Activated gamma-delta T cell (primary cell): ENCODE measurements around the gene REELD1.

ENCODE experiments used
- DNase-seq: peaks from one replicate; lab custom pipeline; 2025; lab: John Stamatoyannopoulos, UW

The REELD1 gene

DNA sequence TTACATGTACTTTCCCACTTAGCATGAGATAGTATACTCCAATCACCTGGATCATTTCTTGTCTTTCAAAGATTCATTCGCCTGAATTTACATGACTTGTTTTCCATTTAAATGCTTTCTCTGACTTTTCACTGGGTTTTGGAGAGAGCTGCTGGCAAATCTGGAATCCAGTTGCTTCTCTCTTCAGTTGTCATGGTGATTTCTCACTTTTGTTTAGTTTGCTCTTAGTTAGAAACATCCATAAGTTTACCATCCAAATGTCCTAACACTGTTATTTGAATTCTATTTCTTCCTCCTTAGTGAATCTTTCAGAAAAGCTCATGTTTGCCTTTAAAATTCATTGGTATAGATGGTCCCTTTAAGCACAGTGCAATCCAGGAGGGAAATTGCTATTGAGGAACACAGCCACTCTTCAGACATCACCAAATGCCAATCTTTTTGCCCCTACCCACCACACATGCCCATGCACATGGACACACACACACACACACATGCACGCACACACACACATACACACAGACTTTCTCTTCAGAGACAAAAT, 51.7 kb downstream of the REELD1 start:
- DNase-seq: no peak

- no peak for DNase-seq
These were observed 53.5 kb downstream of the REELD1 start for GRCh38 chr4:146267826-146268225.

DNA sequence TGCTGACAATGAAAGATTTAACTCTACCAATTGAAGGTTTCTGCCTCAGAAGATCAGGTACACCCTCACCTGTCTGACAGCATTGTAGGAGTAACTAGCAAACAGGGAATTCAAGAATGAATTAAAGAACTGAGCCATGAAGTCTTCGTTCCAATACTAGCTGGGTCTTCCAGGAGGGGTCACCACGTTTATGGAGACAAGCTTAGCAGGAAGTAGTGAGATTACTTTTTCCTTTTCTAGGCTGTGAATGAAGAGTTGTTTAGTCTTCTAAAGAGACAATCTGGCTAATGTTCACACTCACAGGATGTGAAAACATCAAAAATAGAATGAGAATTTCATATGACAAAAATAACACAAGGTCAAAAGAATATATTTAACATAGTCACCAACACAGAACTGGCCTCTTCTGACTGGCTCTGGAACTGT, 54.9 kb downstream of the REELD1 start:
- no peak for DNase-seq

DNA sequence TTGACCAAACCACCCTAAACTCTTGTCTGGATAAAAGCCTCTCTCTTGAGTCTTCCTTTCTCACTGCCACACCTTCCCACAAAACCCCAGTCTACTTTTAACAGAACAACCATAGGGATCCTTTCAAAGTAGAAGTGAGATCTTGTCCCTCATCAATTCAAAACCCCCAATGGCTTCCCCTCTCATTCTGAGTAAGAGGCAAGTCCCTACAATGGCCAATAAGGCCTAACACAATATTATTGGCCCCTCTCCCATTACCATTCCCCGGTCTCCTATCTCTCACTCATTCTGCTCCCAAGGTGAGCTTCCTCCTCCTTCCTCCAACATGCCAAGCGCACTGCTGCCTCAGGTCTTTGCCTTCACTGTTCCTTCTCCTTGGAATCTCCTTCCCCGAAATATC, 57.1 kb downstream of the REELD1 start:
- DNase-seq: no peak

GRCh38 chr4:146273204-146273901, 59.0 kb downstream of the REELD1 start:
- DNase-seq: no peak

DNA sequence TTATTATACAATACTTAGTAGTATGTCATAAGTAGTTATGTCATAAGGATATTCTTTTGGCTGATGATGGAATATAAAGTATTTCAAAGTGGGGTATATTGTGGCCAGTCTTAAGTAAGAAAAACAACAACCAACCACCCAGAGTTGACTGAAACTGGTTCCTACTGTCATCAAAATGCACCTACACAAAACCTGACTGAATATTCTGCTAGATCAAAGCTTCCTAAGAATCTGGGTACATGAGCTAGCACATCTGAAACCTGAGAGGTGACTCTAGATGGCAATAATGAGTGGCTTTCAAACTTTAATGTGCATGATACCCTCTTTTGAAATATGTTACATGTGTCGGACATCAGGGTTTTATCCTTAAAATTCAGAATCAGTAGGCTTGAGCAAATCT, 60.4 kb downstream of the REELD1 start:
- no peak for DNase-seq

- DNase-seq: no peak
These were observed 61.0 kb downstream of the REELD1 start for GRCh38 chr4:146275370-146275769.

DNA sequence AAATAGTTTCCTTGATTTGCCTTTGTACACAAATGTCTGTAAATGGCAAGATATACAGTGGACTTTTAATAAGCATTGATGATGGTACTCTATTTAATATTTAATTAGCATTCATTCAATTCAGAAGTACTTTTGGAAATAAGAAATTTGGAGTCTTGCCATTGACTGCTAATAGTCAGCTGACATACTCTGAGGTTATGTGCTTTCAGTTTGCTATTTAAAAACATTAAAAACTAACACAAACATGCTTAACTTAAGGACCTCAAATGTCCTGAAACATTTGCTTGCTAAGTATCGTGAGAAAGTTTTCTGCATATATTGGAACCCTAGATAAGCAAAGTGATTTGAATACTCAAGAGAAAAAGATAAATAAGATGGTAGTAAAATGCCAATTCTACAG, 64.6 kb downstream of the REELD1 start:
- no peak for DNase-seq
